HL-60 (cell line): ENCODE measurements around the gene COL18A1.

Experiments
- DNase-seq, 2 experiments: peaks; one replicate each; pipeline ENCODE4 v3.0.0-alpha.2; 2010 to 2020; ENCODE audit warnings: low read depth in 1 of 2, low spot score in 1 of 2
- H3K27ac ChIP-seq: fragments of 250-450 bp; sonication (Bioruptor Pico); replicated peaks from 2 replicates; pipeline ENCODE4 v1.5.1; 2020; ENCODE audit warnings: mild to moderate bottlenecking, moderate library complexity
- H3K27me3 ChIP-seq: fragments of 250-450 bp; sonication (Bioruptor Pico); 2 replicates; pipeline ENCODE4 v1.5.1; 2021; ENCODE audit warnings: mild to moderate bottlenecking, moderate library complexity; ENCODE audit not compliant: insufficient read depth, poor library complexity, severe bottlenecking
- H3K4me3 ChIP-seq: replicated peaks from 2 replicates; pipeline ENCODE4 v1.5.1; 2011; ENCODE audit warnings: mild to moderate bottlenecking, control low read depth, low read length; ENCODE audit not compliant: insufficient read depth
- CTCF ChIP-seq: IDR thresholded peaks from one replicate; pipeline ENCODE4 v1.5.1; 2011; ENCODE audit warnings: low read length, control low read depth, inconsistent platforms; ENCODE audit not compliant: insufficient read depth
- GABPA ChIP-seq: IDR thresholded peaks from 2 replicates; pipeline ENCODE4 v1.6.1; 2012; ENCODE audit warnings: low read depth
- POLR2AphosphoS5 ChIP-seq: IDR thresholded peaks from 2 replicates; pipeline ENCODE4 v1.6.1; 2012; ENCODE audit warnings: low read depth
- REST ChIP-seq: IDR thresholded peaks from 2 replicates; pipeline ENCODE4 v1.6.1; 2012; ENCODE audit warnings: low read depth; ENCODE audit not compliant: insufficient replicate concordance
- SPI1 ChIP-seq: IDR thresholded peaks from 2 replicates; pipeline ENCODE4 v1.6.1; 2012; ENCODE audit warnings: low read depth, mild to moderate bottlenecking, borderline replicate concordance

The COL18A1 gene

GRCh38 chr21:45356653-45357435, 48.1 kb upstream of the COL18A1 start:
- H3K27me3 ChIP-seq = peaks cover 9% of the 10 kb centered on the region
- DNase-seq = no peak
- H3K27ac ChIP-seq = no peak overlapping the region
- H3K4me3 ChIP-seq = no peak overlapping the region
- TF ChIP-seq POLR2AphosphoS5 (no peak), CTCF (no peak), GABPA (no peak), SPI1 (no peak), REST (no peak)

- Histone ChIP-seq H3K27me3 (peaks cover 9% of the 10 kb centered on the region), H3K4me3 (no peak overlapping the region), H3K27ac (no peak overlapping the region)
- no peak for DNase-seq
- no peak for TF ChIP-seq REST
- no peak for TF ChIP-seq SPI1
- no peak for TF ChIP-seq GABPA
- no peak for TF ChIP-seq CTCF
- no peak for TF ChIP-seq POLR2AphosphoS5
Measured at GRCh38 chr21:45357436-45358260, 47.3 kb upstream of the COL18A1 start.

- TF ChIP-seq CTCF (no peak), SPI1 (no peak), GABPA (no peak), REST (no peak), POLR2AphosphoS5 (no peak)
Measured at GRCh38 chr21:45358261-45358670, 46.7 kb upstream of the COL18A1 start.

More at GRCh38 chr21:45358261-45358670, 46.7 kb upstream of the COL18A1 start:
- no peak for DNase-seq
- Histone ChIP-seq H3K4me3 (no peak overlapping the region), H3K27ac (no peak overlapping the region), H3K27me3 (peaks cover 9% of the 10 kb centered on the region)
